22Rv1 (cell line): Measurements from ENCODE around the gene MAPK1.

Source experiments
- ZFX ChIP-seq: fragments of 450-650 bp; IDR thresholded peaks from 2 replicates; pipeline ENCODE4 v1.6.1; 2017; ENCODE audit warnings: antibody characterized with exemption, borderline replicate concordance
- TF ChIP-seq, protein P1 (sequence below): fragments of 450-650 bp; IDR thresholded peaks from 2 replicates; pipeline ENCODE4 v1.5.1; 2017; ENCODE audit warnings: mild to moderate bottlenecking

DNA sequence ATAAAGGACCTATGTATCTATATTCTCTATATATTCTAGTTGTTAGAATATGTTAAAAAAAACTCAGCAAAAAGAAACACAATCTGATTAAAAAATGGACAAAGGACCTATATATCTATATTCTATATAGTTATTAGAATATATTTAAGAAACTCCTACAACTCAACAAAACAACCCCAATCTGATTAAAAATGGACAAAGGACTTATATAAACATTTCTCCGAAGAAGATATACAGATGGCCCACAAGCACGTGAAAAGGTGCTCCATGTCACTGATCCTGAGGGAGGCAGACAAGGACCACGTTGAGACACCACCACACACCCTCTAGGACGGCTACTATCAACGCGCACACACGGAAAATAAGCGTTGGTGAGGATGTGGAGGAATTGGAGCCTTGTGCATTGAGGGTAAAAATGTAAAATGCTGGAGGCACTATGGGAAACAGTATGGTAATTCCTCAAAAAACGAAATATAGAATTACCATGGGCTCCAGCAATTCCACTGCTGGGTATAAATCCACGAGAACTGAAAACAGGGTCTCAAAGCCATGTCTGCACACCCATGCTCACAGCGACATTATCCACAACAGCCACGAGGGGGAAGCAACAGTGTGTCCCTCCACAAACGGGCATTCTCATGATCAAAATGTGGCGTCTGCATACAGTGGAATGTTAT lies 154.6 kb downstream of the MAPK1 start:
- TF ChIP-seq, protein P1, sequence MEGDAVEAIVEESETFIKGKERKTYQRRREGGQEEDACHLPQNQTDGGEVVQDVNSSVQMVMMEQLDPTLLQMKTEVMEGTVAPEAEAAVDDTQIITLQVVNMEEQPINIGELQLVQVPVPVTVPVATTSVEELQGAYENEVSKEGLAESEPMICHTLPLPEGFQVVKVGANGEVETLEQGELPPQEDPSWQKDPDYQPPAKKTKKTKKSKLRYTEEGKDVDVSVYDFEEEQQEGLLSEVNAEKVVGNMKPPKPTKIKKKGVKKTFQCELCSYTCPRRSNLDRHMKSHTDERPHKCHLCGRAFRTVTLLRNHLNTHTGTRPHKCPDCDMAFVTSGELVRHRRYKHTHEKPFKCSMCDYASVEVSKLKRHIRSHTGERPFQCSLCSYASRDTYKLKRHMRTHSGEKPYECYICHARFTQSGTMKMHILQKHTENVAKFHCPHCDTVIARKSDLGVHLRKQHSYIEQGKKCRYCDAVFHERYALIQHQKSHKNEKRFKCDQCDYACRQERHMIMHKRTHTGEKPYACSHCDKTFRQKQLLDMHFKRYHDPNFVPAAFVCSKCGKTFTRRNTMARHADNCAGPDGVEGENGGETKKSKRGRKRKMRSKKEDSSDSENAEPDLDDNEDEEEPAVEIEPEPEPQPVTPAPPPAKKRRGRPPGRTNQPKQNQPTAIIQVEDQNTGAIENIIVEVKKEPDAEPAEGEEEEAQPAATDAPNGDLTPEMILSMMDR, result peak; percentile 86
- no peak for TF ChIP-seq ZFX
